H9 (cell line): ENCODE results near the gene NRG3. TPM values are rescaled to one million over a fixed set of nuclear protein-coding genes. Genes with fewer than 3 reads are reported as not detected.

Experiments
- DNase-seq: peaks from one replicate; pipeline ENCODE4 v3.0.0-alpha.2; 2017
- H2AFZ ChIP-seq: one replicate; pipeline ENCODE4 v1.6.1; 2013; ENCODE audit warnings: mild to moderate bottlenecking, low read length, control low read depth, moderate library complexity
- H2AK5ac ChIP-seq: 2 replicates; pipeline ENCODE4 v1.6.1; 2013; ENCODE audit warnings: low read length, control low read depth, mixed read lengths; ENCODE audit not compliant: insufficient read length
- H2BK120ac ChIP-seq: one replicate; pipeline ENCODE4 v1.6.1; 2013; ENCODE audit warnings: low read depth, mild to moderate bottlenecking, low read length, control low read depth, inconsistent platforms; ENCODE audit not compliant: poor library complexity, severe bottlenecking
- H2BK12ac ChIP-seq: 2 replicates; pipeline ENCODE4 v1.6.1; 2013; ENCODE audit warnings: low read length, control low read depth, mixed read lengths, low read depth; ENCODE audit not compliant: insufficient read length
- H2BK15ac ChIP-seq: 2 replicates; pipeline ENCODE4 v1.6.1; 2013; ENCODE audit warnings: low read depth, low read length, control low read depth
- H2BK20ac ChIP-seq: one replicate; pipeline ENCODE4 v1.6.1; 2013; ENCODE audit warnings: low read depth, mild to moderate bottlenecking, low read length, control low read depth, inconsistent platforms; ENCODE audit not compliant: poor library complexity, severe bottlenecking
- H2BK5ac ChIP-seq: 2 replicates; pipeline ENCODE4 v1.6.1; 2013; ENCODE audit warnings: low read length, control low read depth, mixed read lengths; ENCODE audit not compliant: insufficient read length
- H3K14ac ChIP-seq: 2 replicates; pipeline ENCODE4 v1.6.1; 2013; ENCODE audit warnings: low read length, control low read depth; ENCODE audit not compliant: insufficient read depth
- H3K18ac ChIP-seq: 2 replicates; pipeline ENCODE4 v1.6.1; 2013; ENCODE audit warnings: low read depth, mild to moderate bottlenecking, mixed read lengths, low read length, control low read depth; ENCODE audit not compliant: insufficient read length
- H3K23ac ChIP-seq: 2 replicates; pipeline ENCODE4 v1.6.1; 2013; ENCODE audit warnings: low read length, control low read depth, mixed read lengths, low read depth; ENCODE audit not compliant: insufficient read length
- H3K23me2 ChIP-seq: 2 replicates; pipeline ENCODE4 v1.6.1; 2013; ENCODE audit warnings: low read depth, mild to moderate bottlenecking, mixed read lengths, low read length, control low read depth; ENCODE audit not compliant: insufficient read length, poor library complexity, severe bottlenecking
- H3K27ac ChIP-seq: 2 replicates; pipeline ENCODE4 v1.5.1; 2013; ENCODE audit warnings: low read length, control low read depth, mixed read lengths, low read depth; ENCODE audit not compliant: insufficient read length
- H3K27me3 ChIP-seq: 2 replicates; pipeline ENCODE4 v1.6.1; 2013; ENCODE audit warnings: low read length, control low read depth, inconsistent platforms; ENCODE audit not compliant: insufficient read depth
- H3K4ac ChIP-seq: 2 replicates; pipeline ENCODE4 v1.6.1; 2013; ENCODE audit warnings: low read depth, mild to moderate bottlenecking, control low read depth, inconsistent platforms, low read length, moderate library complexity
- H3K4me1 ChIP-seq: 2 replicates; pipeline ENCODE4 v1.6.1; 2013; ENCODE audit warnings: low read length, control low read depth, inconsistent platforms; ENCODE audit not compliant: insufficient read depth
- H3K4me2 ChIP-seq: 2 replicates; pipeline ENCODE4 v1.6.1; 2013; ENCODE audit warnings: low read length, control low read depth, mixed read lengths; ENCODE audit not compliant: insufficient read length, insufficient read depth
- H3K56ac ChIP-seq: 2 replicates; pipeline ENCODE4 v1.6.1; 2013; ENCODE audit warnings: low read depth, mild to moderate bottlenecking, mixed read lengths, low read length, control low read depth; ENCODE audit not compliant: insufficient read length
- H3K79me1 ChIP-seq: 2 replicates; pipeline ENCODE4 v1.6.1; 2013; ENCODE audit warnings: low read depth, mild to moderate bottlenecking, moderate library complexity, low read length, control low read depth, inconsistent platforms; ENCODE audit not compliant: insufficient read depth, poor library complexity, severe bottlenecking
- H3K79me2 ChIP-seq: 2 replicates; pipeline ENCODE4 v1.6.1; 2013; ENCODE audit warnings: low read length, control low read depth, inconsistent platforms; ENCODE audit not compliant: insufficient read depth
- H3K9ac ChIP-seq: 2 replicates; pipeline ENCODE4 v1.6.1; 2013; ENCODE audit warnings: low read length, control low read depth, mixed read lengths; ENCODE audit not compliant: insufficient read length; ENCODE audit errors: extremely low read depth
- H3K9me3 ChIP-seq: one replicate; pipeline ENCODE4 v1.6.1; 2013; ENCODE audit warnings: low read depth, low read length, inconsistent platforms; ENCODE audit not compliant: control insufficient read depth
- H3T11ph ChIP-seq: one replicate; pipeline ENCODE4 v1.6.1; 2013; ENCODE audit warnings: mild to moderate bottlenecking, low read length, control low read depth, inconsistent platforms
- H4K20me1 ChIP-seq: one replicate; pipeline ENCODE4 v1.6.1; 2013; ENCODE audit not compliant: control insufficient read depth, insufficient read length, insufficient read depth
- H4K5ac ChIP-seq: 2 replicates; pipeline ENCODE4 v1.6.1; 2013; ENCODE audit warnings: low read depth, mild to moderate bottlenecking, mixed read lengths, low read length, control low read depth; ENCODE audit not compliant: insufficient read length
- H4K8ac ChIP-seq: replicated peaks from 2 replicates; pipeline ENCODE4 v1.6.1; 2013; ENCODE audit warnings: low read length, control low read depth, mixed read lengths, low read depth; ENCODE audit not compliant: insufficient read length
- H4K91ac ChIP-seq: 2 replicates; pipeline ENCODE4 v1.6.1; 2013; ENCODE audit warnings: low read depth, mild to moderate bottlenecking, moderate library complexity, mixed read lengths, low read length, control low read depth; ENCODE audit not compliant: insufficient read length
- H3K27ac Mint-ChIP-seq, 3 experiments: 2 replicates in 2 of 3; 3 replicates in 1 of 3; pipeline ENCODE4 v1.8.0; 2020 to 2021; ENCODE audit warnings: mixed read lengths in 3 of 3, mild to moderate bottlenecking in 1 of 3, moderate library complexity in 1 of 3
- H3K27me3 Mint-ChIP-seq: 2 replicates; pipeline ENCODE4 v1.8.0; 2021; ENCODE audit warnings: low read depth, mild to moderate bottlenecking, moderate library complexity, mixed read lengths
- H3K36me3 Mint-ChIP-seq, 3 experiments: 2 replicates in 2 of 3; 3 replicates in 1 of 3; pipeline ENCODE4 v1.8.0; 2020 to 2021; ENCODE audit warnings: low read depth in 3 of 3, mixed read lengths in 3 of 3; ENCODE audit not compliant: insufficient read depth in 1 of 3
- H3K4me1 Mint-ChIP-seq, 2 experiments: 2 replicates each; pipeline ENCODE4 v1.8.0; 2020; ENCODE audit warnings: mixed read lengths in 2 of 2
- H3K4me3 Mint-ChIP-seq, 2 experiments: 2 replicates in 1 of 2; 3 replicates in 1 of 2; pipeline ENCODE4 v1.8.0; 2020 to 2021; ENCODE audit warnings: mild to moderate bottlenecking in 2 of 2, mixed read lengths in 2 of 2, moderate library complexity in 1 of 2
- H3K9me3 Mint-ChIP-seq, 2 experiments: 2 replicates in 1 of 2; 3 replicates in 1 of 2; pipeline ENCODE4 v1.8.0; 2020; ENCODE audit warnings: mild to moderate bottlenecking in 2 of 2, mixed read lengths in 2 of 2, moderate library complexity in 1 of 2
- WGBS: extraction: QIAGEN DNeasy Blood & Tissue Kit; methylation state at CpG from one replicate; pipeline ENCODE4 v1.1.7; 2013; ENCODE audit warnings: missing lambda C conversion rate, low lambda C conversion rate, mixed read lengths; ENCODE audit not compliant: insufficient read length; ENCODE audit errors: extremely low coverage; 5-methylcytosine and 5-hydroxymethylcytosine counted together
- total RNA-seq: library from RNA; stranded (reverse); gene quantifications from 2 replicates; pipeline ENCODE4 v1.2.1, GENCODE V29; 2021
- TF ChIP-seq, protein P1 (sequence below): fragments of 200-600 bp; sonication (generic); conservative IDR thresholded peaks from 3 replicates; pipeline ENCODE4 v1.8.0; 2021; ENCODE audit warnings: antibody characterized with exemption, mild to moderate bottlenecking

Gene NRG3
- total RNA-seq, 1 experiment from 2014 or later: 1.6 TPM

DNA sequence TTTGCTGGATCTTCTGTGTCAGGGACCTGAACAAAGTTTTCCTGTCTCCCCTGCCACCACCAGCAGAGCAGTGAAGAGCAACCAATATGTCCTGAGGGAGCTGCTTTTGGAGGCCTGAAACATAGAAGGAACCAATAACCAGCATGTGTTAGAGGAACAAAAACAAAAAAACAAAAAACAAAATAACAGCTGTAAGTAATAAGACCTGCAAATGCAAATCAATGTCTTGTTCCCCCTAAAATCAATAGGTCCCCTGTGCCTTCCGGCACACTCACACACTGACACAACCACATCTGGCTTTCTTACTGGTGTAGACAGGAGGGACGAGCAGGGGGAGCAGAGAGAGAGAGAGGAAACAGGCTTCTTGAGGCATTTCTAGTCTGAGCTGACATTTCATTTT, 94.1 kb downstream of the NRG3 start:
- Histone ChIP-seq H4K8ac (no peak overlapping the region), H4K5ac (no peak overlapping the region), H2BK15ac (no peak overlapping the region), H2BK5ac (no peak overlapping the region), H3T11ph (no peak overlapping the region), H2AFZ (no peak overlapping the region), H3K23me2 (no peaks in the 10 kb centered on the region), H3K23ac (no peak overlapping the region), H3K4ac (no peak overlapping the region), H4K91ac (no peak overlapping the region), H3K4me1 (no peaks in the 10 kb centered on the region), H3K79me1 (no peaks in the 10 kb centered on the region), H2BK12ac (no peak overlapping the region), H3K27me3 (no peaks in the 10 kb centered on the region), H3K4me2 (no peak overlapping the region), H4K20me1 (no peaks in the 10 kb centered on the region), H3K27ac (no peak overlapping the region), H3K9me3 (no peaks in the 10 kb centered on the region), H2BK120ac (no peak overlapping the region), H3K18ac (no peak overlapping the region), H3K14ac (no peak overlapping the region), H2BK20ac (no peak overlapping the region), H3K9ac (no peak overlapping the region), H3K56ac (no peak overlapping the region), H2AK5ac (no peak overlapping the region), H3K79me2 (no peaks in the 10 kb centered on the region)
- TF ChIP-seq, protein P1, sequence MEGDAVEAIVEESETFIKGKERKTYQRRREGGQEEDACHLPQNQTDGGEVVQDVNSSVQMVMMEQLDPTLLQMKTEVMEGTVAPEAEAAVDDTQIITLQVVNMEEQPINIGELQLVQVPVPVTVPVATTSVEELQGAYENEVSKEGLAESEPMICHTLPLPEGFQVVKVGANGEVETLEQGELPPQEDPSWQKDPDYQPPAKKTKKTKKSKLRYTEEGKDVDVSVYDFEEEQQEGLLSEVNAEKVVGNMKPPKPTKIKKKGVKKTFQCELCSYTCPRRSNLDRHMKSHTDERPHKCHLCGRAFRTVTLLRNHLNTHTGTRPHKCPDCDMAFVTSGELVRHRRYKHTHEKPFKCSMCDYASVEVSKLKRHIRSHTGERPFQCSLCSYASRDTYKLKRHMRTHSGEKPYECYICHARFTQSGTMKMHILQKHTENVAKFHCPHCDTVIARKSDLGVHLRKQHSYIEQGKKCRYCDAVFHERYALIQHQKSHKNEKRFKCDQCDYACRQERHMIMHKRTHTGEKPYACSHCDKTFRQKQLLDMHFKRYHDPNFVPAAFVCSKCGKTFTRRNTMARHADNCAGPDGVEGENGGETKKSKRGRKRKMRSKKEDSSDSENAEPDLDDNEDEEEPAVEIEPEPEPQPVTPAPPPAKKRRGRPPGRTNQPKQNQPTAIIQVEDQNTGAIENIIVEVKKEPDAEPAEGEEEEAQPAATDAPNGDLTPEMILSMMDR: no peak
- peaks cover 4 to 8% of the 10 kb centered on the region in 2 experiments; a peak in 3 of 4 replicates for H3K4me1 Mint-ChIP-seq
- no CpG with 5 or more reads among the region's 2 CpGs for WGBS
- H3K27me3 Mint-ChIP-seq: no peaks in the 10 kb centered on the region
- no peak overlapping the region for H3K4me3 Mint-ChIP-seq
- DNase-seq: no peak
- H3K9me3 Mint-ChIP-seq: no peaks in the 10 kb centered on the region
- peak overlapping the region in 1 of 3 experiments; percentile 55; a peak in 1 of 7 replicates for H3K27ac Mint-ChIP-seq
- H3K36me3 Mint-ChIP-seq: no peaks in the 10 kb centered on the region
